ENCODE data around the gene EMC6.
A peak's percentile ranks its signal among the peaks of the same experiment; 100 is the strongest.

DNA sequence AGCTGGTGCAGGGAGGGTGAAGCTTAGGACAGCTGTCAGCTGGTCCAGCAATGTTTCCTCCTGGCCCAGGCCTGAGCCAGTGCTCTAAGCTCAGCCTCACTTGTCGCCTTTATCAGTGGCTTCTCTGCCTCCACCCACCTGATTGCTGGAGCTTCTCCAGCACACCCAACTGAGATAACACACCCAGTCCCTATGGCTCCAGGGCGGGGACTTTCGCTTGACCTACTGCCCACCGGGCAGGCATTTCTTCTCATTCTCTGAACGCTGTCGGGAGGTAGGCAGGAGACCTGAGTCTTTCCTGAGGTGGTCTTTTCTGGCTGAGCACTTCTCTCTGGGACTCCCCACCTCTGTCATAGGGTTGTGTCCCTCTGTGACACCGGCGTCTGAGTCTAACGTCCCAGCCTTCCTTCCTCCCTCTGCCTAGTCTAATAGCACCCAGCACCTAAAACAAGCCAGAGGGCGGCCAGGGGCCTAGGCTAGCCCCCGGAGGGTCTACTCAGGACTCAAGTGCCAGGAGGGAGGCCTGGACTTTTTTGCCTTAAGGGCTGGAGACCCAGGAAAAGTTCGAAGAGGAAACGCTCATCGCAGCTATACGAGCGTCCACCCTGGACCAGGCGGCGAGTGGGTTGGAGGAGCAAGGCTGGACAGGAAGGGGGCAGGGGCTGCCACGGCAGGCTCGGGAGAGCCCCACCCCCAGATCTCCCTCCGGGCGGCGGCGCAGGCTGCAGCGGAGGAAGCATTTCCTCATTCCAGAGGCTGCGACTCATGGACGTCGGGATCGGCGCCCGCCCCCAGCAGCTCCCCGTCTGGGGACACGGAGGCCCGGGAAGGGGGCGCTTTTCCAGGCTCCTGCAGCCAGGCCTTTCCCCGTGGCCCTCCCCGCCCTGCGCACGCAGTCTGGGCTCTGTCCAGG, 990 bp upstream of the EMC6 start:
- TF ChIP-seq POLR2A (IDR thresholded peaks at IDR 0.05) (peak; percentile 78), EP300 (IDR thresholded peaks at IDR 0.05; ENCODE audit: low read depth) (no peak), POLR2AphosphoS5 (IDR thresholded peaks at IDR 0.05) (peak; percentile 44 to 79 (median 75))
- TF ChIP-seq, protein P1, sequence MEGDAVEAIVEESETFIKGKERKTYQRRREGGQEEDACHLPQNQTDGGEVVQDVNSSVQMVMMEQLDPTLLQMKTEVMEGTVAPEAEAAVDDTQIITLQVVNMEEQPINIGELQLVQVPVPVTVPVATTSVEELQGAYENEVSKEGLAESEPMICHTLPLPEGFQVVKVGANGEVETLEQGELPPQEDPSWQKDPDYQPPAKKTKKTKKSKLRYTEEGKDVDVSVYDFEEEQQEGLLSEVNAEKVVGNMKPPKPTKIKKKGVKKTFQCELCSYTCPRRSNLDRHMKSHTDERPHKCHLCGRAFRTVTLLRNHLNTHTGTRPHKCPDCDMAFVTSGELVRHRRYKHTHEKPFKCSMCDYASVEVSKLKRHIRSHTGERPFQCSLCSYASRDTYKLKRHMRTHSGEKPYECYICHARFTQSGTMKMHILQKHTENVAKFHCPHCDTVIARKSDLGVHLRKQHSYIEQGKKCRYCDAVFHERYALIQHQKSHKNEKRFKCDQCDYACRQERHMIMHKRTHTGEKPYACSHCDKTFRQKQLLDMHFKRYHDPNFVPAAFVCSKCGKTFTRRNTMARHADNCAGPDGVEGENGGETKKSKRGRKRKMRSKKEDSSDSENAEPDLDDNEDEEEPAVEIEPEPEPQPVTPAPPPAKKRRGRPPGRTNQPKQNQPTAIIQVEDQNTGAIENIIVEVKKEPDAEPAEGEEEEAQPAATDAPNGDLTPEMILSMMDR (IDR thresholded peaks at IDR 0.05), result peak in 2 of 5 experiments; percentile 10 to 11
